HG03342 (cell line): ENCODE measurements around the gene DUSP3.

Experiments
- ATAC-seq: cut with Tn5 transposase; IDR thresholded peaks from one replicate; pipeline ENCODE4 v1.9.1; 2021; ENCODE audit warnings: mild to moderate bottlenecking, moderate library complexity; ENCODE audit not compliant: unreplicated experiment

DUSP3 gene

DNA sequence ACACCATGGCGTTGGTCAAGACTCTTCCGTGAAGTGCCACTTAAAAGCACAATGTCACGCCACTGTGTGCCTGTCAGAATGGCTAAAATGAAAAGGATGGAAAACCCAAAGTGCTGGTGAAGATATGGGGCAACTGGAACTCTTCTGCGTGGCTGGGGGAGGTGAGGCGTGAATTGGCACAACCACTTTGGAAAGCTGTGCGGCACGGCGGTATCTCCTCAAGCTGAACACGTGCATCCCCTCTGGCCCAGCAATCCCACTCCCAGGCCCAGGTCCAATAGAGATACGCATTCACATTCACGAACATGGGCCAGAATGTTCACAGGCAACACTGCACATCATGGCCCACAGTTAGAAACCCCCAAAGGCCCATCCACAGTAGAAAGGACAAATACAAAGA lies 8.9 kb downstream of the DUSP3 start:
- no peak for ATAC-seq

DNA sequence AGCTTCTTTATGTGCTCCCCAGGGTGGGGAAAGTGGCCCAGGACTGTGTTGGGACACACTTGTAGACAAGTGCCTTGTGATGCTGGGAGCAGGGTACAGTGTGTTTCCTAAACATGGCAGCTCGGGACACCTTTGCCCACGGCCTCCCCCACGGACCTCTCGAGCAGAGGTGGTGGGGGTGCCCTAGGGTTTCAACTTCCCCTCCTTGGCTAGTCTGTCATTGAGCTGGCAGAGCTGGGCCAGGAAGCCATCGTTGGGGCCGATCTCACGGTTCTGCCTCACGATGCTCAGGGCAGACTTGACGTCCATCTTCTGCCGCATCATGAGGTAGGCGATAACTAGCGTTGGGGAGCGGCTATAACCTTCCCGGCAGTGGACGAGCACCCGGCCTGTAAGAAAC lies 9.4 kb downstream of the DUSP3 start:
- no peak for ATAC-seq

DNA sequence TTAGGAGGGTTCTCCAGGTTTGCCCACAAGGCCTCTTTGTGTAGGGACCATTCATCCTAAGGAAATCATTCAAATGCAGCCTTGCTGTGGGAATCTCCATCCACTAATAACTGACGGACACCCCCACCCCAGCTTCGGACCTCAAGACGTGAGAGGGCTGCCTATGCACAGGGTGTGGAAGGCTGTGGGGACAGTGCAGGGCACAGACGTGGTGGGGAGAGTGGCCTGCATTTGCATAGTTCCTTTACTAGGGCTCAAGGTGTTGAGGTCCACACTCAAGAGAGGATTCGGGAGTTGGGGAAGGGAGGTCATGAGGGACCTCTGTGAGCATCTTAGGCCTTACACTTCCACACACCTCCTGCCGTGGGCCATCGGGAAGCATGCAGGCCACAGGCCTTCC lies 9.8 kb downstream of the DUSP3 start:
- no peak for ATAC-seq

DNA sequence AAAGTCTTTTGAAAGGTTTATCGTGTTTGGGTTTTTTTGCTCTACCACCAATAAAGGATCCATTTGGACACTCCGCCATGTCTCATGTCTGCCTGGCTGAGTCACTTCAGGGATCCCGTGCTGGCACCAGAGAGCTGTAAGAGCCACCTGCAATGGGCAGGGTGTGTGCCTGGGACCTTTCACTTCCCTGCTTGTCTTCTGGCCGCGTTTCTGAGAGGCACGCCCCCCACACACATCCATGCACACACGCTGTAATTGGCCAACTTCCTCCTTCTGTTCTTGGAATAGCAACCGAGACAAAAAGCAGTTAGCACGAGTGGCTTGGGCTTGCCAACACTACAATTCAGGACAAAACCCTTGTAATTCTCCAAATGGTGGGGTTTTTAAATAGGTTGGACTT lies 10.4 kb downstream of the DUSP3 start:
- no peak for ATAC-seq

DNA sequence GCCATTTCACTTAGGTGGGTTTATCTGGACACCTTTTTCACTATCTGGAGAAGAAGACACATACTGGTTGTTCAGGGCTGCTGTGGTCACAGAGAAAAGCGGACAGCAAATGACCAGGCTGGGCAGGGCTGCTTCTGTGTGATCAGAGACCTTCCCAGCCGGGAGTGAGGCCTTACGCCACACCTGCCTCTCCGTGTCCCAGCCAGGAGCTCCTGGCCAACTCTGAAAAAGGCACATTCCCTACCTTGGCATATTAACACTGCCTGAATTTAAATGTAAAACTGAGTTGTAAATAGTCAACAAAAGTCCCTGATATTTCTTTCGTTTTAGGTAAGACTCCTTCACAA lies 11.1 kb downstream of the DUSP3 start:
- ATAC-seq = no peak

GRCh38 chr17:43767053-43767712 lies 11.6 kb downstream of the DUSP3 start:
- ATAC-seq = no peak

DNA sequence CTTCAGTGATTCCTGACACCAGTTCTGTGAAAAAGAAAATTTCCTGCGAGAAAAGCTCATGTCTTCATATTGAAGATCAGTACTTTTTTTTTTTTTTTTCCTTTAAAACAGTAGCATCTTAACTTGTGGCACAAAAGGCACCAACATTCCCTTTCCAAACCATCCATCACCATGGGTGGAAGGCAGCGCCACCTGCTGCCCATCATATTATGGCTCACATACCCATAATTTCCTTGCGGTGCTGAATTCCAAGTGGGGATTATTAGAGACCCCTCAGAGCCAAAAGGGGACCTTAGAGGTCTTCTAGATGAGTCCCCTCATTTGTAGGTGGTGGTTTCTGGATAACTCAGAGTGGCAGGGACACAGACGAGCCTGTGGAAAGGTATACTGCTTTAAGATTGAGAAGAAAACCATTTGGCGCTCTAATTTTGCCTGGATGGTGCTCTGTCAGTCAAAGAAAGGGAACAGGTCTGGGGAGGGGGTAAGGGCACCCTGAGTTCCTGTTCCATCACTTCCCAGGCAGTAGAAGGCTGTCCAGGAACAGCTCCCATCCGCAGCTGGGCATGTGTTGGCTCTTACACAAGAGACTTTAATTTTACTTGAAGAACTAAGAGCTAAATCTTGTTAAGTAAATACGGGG lies 12.2 kb downstream of the DUSP3 start:
- no peak for ATAC-seq

DNA sequence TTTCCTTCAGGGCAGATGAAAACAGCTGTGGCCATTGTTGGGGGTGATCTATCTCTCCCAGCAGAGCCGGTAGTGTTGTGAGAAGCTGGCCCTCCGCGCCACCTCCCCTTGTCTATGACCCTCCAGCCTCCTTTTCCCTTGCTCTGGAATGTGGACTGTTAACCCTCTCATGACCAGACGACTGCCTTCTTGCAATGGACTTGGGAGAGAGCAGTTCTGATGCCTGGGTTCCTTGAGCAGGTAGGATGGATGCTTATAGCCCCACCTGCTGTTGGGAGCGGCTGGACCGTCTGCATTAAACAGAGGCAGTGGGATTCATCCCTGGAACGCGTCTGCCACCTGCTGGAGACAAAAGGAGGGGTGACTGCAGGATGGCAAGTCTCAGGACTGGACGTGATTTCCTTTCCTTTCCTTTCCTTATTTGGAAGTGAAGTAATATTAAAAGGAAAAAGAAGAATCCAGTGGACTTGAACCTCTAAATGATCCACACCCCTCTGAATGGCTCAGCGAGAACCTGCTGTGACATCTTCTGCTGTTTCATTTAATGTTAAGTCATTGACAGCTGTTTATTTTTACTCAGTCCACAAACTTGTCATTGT lies 18.4 kb downstream of the DUSP3 start:
- no peak for ATAC-seq

DNA sequence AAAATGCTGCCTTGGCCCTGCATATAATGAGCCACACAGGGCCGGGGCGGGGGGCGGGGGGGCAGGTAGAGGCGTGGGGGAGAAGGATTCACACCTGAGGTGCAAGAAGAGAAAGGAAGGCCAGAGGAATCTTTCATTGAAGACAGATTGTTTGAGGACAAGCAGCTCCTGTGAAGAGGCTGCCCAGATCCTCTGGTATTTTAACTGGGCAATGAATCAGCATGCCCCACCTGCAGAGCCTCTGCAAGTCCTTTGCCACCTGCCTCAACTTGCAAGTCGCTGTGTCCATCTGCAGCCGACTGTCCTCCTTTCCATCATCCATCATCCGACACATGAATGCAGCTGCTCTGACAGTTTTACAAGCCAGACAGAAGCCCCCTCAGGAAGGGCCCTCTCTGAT lies 18.9 kb downstream of the DUSP3 start:
- ATAC-seq = no peak

DNA sequence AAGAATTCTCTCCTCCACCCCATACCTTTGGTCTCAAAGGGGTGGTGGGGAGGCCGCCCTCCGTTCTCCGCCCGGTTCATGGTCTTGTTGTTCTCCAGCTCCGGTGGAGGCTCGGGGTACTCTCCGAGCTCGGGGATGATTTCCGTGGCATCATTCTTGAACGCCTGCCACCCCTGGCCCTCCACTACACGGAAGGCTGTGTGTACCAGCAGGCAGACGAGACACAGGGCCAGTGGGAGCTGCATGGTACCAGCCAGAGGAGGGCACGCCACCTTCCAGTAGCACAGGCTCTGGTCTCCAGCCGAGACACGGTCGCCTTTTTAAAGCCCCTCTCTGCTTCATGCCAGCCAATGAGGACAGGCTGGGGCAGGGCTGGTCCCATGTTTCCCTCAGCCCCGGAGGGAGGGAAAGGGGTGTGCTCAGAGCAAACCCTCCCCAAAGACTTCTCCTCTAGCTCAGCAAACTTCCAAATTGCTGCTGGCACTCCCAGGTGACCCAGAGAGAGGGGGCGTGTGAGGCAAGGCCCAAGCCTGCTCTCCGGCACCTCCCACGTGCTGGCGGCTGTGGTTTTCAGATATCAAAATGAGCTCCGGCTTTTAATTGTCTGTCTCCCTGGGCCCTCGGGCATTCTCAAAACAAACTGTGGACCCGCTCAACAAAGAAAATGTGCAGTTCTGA lies 20.1 kb downstream of the DUSP3 start, which contains the start of gene SOST:
TSS of gene SOST (minus strand) at position 295 of the 678 bp plus-strand sequence. CDS start at position 245, 50 bp downstream.
- ATAC-seq = no peak

GRCh38 chr17:43758086-43758485 lies 20.7 kb downstream of the DUSP3 start:
- ATAC-seq = no peak

DNA sequence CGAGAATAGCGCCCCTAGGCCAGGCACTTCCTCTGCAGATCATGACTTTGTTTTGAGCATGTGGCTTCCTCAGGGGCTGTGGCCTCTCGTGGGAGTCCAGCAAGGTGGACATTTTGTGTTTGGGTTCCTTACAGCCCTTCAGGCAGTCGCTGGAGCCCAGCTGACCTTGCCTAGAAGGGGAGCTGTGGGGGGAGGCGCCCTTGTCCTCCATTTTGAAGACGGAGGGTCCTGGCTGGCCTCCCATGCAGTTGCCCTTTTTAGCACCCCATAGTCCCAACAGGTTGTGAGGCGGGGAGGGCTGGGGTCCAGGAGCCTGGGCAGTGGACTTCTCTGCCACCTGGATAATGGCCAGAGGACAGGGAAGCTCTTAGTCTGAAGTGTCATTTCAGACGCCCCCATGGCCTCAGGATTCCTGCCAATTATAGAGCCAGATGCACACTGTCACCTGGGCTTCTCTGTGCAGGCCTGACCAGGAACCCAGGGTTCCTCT lies 21.6 kb downstream of the DUSP3 start:
- no peak for ATAC-seq

GRCh38 chr17:43756201-43756600 lies 22.6 kb downstream of the DUSP3 start:
- ATAC-seq = no peak

DNA sequence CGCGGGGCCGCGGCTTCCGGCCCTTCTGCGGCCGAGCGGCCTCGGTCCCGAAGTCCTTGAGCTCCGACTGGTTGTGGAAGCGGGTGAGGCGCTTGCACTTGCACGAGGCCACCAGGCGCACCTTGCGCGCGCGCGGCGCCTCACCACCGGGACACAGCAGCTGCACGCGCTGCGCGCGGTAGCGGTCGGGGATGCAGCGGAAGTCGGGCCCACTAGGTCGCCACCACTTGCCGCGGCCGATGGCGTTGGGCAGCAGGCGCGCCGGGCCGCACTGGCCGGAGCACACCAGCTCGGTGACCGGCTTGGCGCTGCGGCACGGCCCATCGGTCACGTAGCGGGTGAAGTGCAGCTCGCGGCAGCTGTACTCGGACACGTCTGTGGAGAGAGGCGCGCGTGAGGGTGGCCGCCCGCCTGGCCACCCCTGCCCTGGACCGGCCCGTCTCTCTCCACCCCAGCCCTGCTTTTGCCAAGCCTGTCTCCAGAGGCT lies 23.3 kb downstream of the DUSP3 start:
- ATAC-seq = no peak

- no peak for ATAC-seq
Measured at GRCh38 chr17:43754947-43755346, 23.8 kb downstream of the DUSP3 start.

GRCh38 chr17:43753493-43754129 lies 25.2 kb downstream of the DUSP3 start:
- ATAC-seq = no peak

DNA sequence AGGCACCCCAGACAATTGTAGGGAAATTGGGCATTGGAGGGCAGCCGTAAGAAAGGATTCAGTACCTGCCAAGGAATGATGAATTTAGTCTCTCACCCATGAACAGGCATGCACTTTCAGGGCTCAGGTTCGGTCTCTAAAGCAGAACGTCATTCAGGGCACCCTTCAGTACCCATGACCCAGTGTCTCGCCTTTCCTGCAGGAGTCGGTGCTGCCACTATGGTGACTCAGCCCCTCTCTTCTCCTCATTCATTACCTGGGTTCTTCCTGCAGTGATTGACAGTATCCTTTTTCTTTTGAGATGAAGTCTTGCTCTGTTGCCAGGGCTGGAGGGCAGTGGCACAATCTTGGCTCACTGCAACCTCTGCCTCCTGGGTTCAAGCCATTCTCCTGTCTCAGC lies 28.6 kb downstream of the DUSP3 start:
- no peak for ATAC-seq

DNA sequence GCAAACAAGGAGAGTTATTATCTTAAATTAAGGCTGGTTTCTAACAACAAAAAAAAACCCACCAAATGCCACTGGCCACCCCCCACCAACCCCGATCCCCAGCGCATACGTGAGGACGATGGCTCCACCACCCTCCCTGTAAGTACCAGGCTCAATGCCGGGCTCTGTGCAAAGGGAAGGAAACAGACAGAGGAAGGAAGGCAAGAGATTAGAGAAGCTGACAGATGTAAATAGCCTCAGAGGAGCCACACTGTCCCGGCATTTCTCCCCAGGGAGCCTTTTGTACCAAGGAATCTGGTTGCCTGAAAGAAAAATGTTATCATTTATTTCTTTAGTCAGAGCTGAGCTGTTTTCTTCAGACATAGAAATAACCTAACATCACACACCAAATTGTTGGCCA lies 33.2 kb downstream of the DUSP3 start:
- ATAC-seq = no peak

DNA sequence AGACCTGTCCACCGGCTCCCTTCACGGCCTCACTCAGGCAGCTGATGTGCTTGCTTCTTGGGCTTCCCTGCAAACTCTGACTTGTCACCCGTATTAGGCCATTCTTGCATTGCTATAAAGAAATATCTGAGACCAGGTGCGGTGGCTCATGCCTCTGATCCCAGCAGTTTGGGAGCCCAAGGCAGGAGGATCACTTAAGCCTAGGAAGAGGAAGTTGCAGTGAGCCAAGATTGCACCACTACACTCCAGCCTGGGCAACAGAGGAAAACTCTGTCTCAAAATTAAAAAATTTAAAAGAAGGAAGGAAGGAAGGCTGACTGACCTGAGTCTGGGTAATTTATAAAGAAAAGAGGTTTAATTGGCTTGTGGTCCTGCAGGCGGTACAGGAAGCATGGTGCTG lies 37.1 kb downstream of the DUSP3 start:
- ATAC-seq = no peak

DNA sequence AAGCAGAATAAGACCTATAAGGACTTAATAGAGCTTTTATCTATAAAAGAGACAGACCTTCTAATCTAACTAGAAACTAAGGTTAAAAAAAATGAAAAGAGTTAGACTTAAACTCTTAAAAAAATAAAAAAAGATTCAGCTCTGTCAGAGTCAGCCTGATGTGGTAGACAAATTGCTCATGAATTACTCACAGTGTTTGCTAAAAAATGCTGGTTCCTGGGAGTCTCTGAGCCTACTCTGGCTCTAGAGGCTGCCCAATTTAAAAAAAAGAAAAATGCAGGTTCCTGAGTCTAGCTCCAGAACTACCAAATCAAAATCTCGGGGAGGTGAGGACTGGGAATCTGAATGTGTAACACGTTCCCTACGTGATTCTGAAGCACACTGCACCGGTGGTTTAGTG lies 38.2 kb downstream of the DUSP3 start:
- ATAC-seq = no peak

DNA sequence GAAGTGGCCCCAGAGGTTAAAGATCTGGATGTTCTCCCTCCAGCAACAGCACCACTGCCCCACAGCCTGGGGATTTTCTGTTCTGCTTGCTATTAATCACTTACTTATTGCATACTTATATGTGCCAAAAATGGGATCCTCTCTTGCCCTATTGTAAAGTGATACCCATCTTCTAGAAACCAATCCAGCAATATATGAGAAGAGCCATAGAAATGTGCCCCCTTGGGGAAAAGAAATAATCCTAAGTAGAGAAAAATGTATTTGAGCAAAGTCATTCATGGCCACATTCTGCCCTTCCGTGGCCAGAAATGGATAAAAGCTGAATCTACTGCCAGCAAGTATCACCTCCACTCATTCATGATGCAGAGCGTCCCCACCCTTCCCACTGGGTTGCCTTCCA lies 41.1 kb downstream of the DUSP3 start:
- no peak for ATAC-seq
